Suprapubic skin (tissue), 4 donors: ENCODE measurements around the gene NQO2.

Source experiments
- CTCF ChIP-seq, 2 donors: fragments of 200-600 bp in 1 of 2; fragments of 450-650 bp in 1 of 2; sonication (generic) in 1 of 2; IDR thresholded peaks; one replicate each; pipeline ENCODE4 v1.5.1; 2016 to 2019; ENCODE audit warnings: antibody characterized with exemption in 2 of 2, mild to moderate bottlenecking in 1 of 2, moderate library complexity in 1 of 2
- POLR2A ChIP-seq, 2 donors: fragments of 450-650 bp; IDR thresholded peaks; one replicate each; pipeline ENCODE4 v1.6.1; 2017; ENCODE audit warnings: antibody characterized with exemption in 2 of 2, mild to moderate bottlenecking in 2 of 2, moderate library complexity in 2 of 2
- POLR2AphosphoS5 ChIP-seq, 3 donors: sonication (generic); formaldehyde crosslinking; IDR thresholded peaks; one replicate each; pipeline ENCODE4 v1.6.1; 2017; ENCODE audit warnings: antibody characterized with exemption in 3 of 3

GRCh38 chr6:2990932-2991506, 8.7 kb upstream of the NQO2 start:
- TF ChIP-seq CTCF (IDR thresholded peaks at IDR 0.05) = no peak
- no peak for TF ChIP-seq POLR2A (IDR thresholded peaks at IDR 0.05)
- no peak for TF ChIP-seq POLR2AphosphoS5 (IDR thresholded peaks at IDR 0.05)
